H9 (cell line): ENCODE measurements around the gene CACNA1H. TPM values are rescaled to one million over a fixed set of nuclear protein-coding genes. Genes with fewer than 3 reads are reported as not detected.
"Not testable (repeated sequence)": the region's sequence is repeated elsewhere in the genome, so short reads cannot be mapped to it uniquely, and the experiment has no call there.

Experiments used
- DNase-seq: peaks from one replicate; pipeline ENCODE4 v3.0.0-alpha.2; 2017
- H2AFZ ChIP-seq: one replicate; pipeline ENCODE4 v1.6.1; 2013; ENCODE audit warnings: mild to moderate bottlenecking, low read length, control low read depth, moderate library complexity
- H2AK5ac ChIP-seq: 2 replicates; pipeline ENCODE4 v1.6.1; 2013; ENCODE audit warnings: low read length, control low read depth, mixed read lengths; ENCODE audit not compliant: insufficient read length
- H2BK120ac ChIP-seq: one replicate; pipeline ENCODE4 v1.6.1; 2013; ENCODE audit warnings: low read depth, mild to moderate bottlenecking, low read length, control low read depth, inconsistent platforms; ENCODE audit not compliant: poor library complexity, severe bottlenecking
- H2BK12ac ChIP-seq: 2 replicates; pipeline ENCODE4 v1.6.1; 2013; ENCODE audit warnings: low read length, control low read depth, mixed read lengths, low read depth; ENCODE audit not compliant: insufficient read length
- H2BK15ac ChIP-seq: 2 replicates; pipeline ENCODE4 v1.6.1; 2013; ENCODE audit warnings: low read depth, low read length, control low read depth
- H2BK20ac ChIP-seq: one replicate; pipeline ENCODE4 v1.6.1; 2013; ENCODE audit warnings: low read depth, mild to moderate bottlenecking, low read length, control low read depth, inconsistent platforms; ENCODE audit not compliant: poor library complexity, severe bottlenecking
- H2BK5ac ChIP-seq: 2 replicates; pipeline ENCODE4 v1.6.1; 2013; ENCODE audit warnings: low read length, control low read depth, mixed read lengths; ENCODE audit not compliant: insufficient read length
- H3K14ac ChIP-seq: 2 replicates; pipeline ENCODE4 v1.6.1; 2013; ENCODE audit warnings: low read length, control low read depth; ENCODE audit not compliant: insufficient read depth
- H3K18ac ChIP-seq: 2 replicates; pipeline ENCODE4 v1.6.1; 2013; ENCODE audit warnings: low read depth, mild to moderate bottlenecking, mixed read lengths, low read length, control low read depth; ENCODE audit not compliant: insufficient read length
- H3K23ac ChIP-seq: 2 replicates; pipeline ENCODE4 v1.6.1; 2013; ENCODE audit warnings: low read length, control low read depth, mixed read lengths, low read depth; ENCODE audit not compliant: insufficient read length
- H3K23me2 ChIP-seq: 2 replicates; pipeline ENCODE4 v1.6.1; 2013; ENCODE audit warnings: low read depth, mild to moderate bottlenecking, mixed read lengths, low read length, control low read depth; ENCODE audit not compliant: insufficient read length, poor library complexity, severe bottlenecking
- H3K27ac ChIP-seq: 2 replicates; pipeline ENCODE4 v1.5.1; 2013; ENCODE audit warnings: low read length, control low read depth, mixed read lengths, low read depth; ENCODE audit not compliant: insufficient read length
- H3K27me3 ChIP-seq: 2 replicates; pipeline ENCODE4 v1.6.1; 2013; ENCODE audit warnings: low read length, control low read depth, inconsistent platforms; ENCODE audit not compliant: insufficient read depth
- H3K4ac ChIP-seq: 2 replicates; pipeline ENCODE4 v1.6.1; 2013; ENCODE audit warnings: low read depth, mild to moderate bottlenecking, control low read depth, inconsistent platforms, low read length, moderate library complexity
- H3K4me1 ChIP-seq: 2 replicates; pipeline ENCODE4 v1.6.1; 2013; ENCODE audit warnings: low read length, control low read depth, inconsistent platforms; ENCODE audit not compliant: insufficient read depth
- H3K4me2 ChIP-seq: 2 replicates; pipeline ENCODE4 v1.6.1; 2013; ENCODE audit warnings: low read length, control low read depth, mixed read lengths; ENCODE audit not compliant: insufficient read length, insufficient read depth
- H3K56ac ChIP-seq: 2 replicates; pipeline ENCODE4 v1.6.1; 2013; ENCODE audit warnings: low read depth, mild to moderate bottlenecking, mixed read lengths, low read length, control low read depth; ENCODE audit not compliant: insufficient read length
- H3K79me1 ChIP-seq: 2 replicates; pipeline ENCODE4 v1.6.1; 2013; ENCODE audit warnings: low read depth, mild to moderate bottlenecking, moderate library complexity, low read length, control low read depth, inconsistent platforms; ENCODE audit not compliant: insufficient read depth, poor library complexity, severe bottlenecking
- H3K79me2 ChIP-seq: 2 replicates; pipeline ENCODE4 v1.6.1; 2013; ENCODE audit warnings: low read length, control low read depth, inconsistent platforms; ENCODE audit not compliant: insufficient read depth
- H3K9ac ChIP-seq: 2 replicates; pipeline ENCODE4 v1.6.1; 2013; ENCODE audit warnings: low read length, control low read depth, mixed read lengths; ENCODE audit not compliant: insufficient read length; ENCODE audit errors: extremely low read depth
- H3K9me3 ChIP-seq: one replicate; pipeline ENCODE4 v1.6.1; 2013; ENCODE audit warnings: low read depth, low read length, inconsistent platforms; ENCODE audit not compliant: control insufficient read depth
- H3T11ph ChIP-seq: one replicate; pipeline ENCODE4 v1.6.1; 2013; ENCODE audit warnings: mild to moderate bottlenecking, low read length, control low read depth, inconsistent platforms
- H4K20me1 ChIP-seq: one replicate; pipeline ENCODE4 v1.6.1; 2013; ENCODE audit not compliant: control insufficient read depth, insufficient read length, insufficient read depth
- H4K5ac ChIP-seq: 2 replicates; pipeline ENCODE4 v1.6.1; 2013; ENCODE audit warnings: low read depth, mild to moderate bottlenecking, mixed read lengths, low read length, control low read depth; ENCODE audit not compliant: insufficient read length
- H4K8ac ChIP-seq: replicated peaks from 2 replicates; pipeline ENCODE4 v1.6.1; 2013; ENCODE audit warnings: low read length, control low read depth, mixed read lengths, low read depth; ENCODE audit not compliant: insufficient read length
- H4K91ac ChIP-seq: 2 replicates; pipeline ENCODE4 v1.6.1; 2013; ENCODE audit warnings: low read depth, mild to moderate bottlenecking, moderate library complexity, mixed read lengths, low read length, control low read depth; ENCODE audit not compliant: insufficient read length
- H3K27ac Mint-ChIP-seq, 3 experiments: 2 replicates in 2 of 3; 3 replicates in 1 of 3; pipeline ENCODE4 v1.8.0; 2020 to 2021; ENCODE audit warnings: mixed read lengths in 3 of 3, mild to moderate bottlenecking in 1 of 3, moderate library complexity in 1 of 3
- H3K27me3 Mint-ChIP-seq: 2 replicates; pipeline ENCODE4 v1.8.0; 2021; ENCODE audit warnings: low read depth, mild to moderate bottlenecking, moderate library complexity, mixed read lengths
- H3K36me3 Mint-ChIP-seq, 3 experiments: 2 replicates in 2 of 3; 3 replicates in 1 of 3; pipeline ENCODE4 v1.8.0; 2020 to 2021; ENCODE audit warnings: low read depth in 3 of 3, mixed read lengths in 3 of 3; ENCODE audit not compliant: insufficient read depth in 1 of 3
- H3K4me1 Mint-ChIP-seq, 2 experiments: 2 replicates each; pipeline ENCODE4 v1.8.0; 2020; ENCODE audit warnings: mixed read lengths in 2 of 2
- H3K4me3 Mint-ChIP-seq, 2 experiments: 2 replicates in 1 of 2; 3 replicates in 1 of 2; pipeline ENCODE4 v1.8.0; 2020 to 2021; ENCODE audit warnings: mild to moderate bottlenecking in 2 of 2, mixed read lengths in 2 of 2, moderate library complexity in 1 of 2
- H3K9me3 Mint-ChIP-seq, 2 experiments: 2 replicates in 1 of 2; 3 replicates in 1 of 2; pipeline ENCODE4 v1.8.0; 2020; ENCODE audit warnings: mild to moderate bottlenecking in 2 of 2, mixed read lengths in 2 of 2, moderate library complexity in 1 of 2
- WGBS: extraction: QIAGEN DNeasy Blood & Tissue Kit; methylation state at CpG from one replicate; pipeline ENCODE4 v1.1.7; 2013; ENCODE audit warnings: missing lambda C conversion rate, low lambda C conversion rate, mixed read lengths; ENCODE audit not compliant: insufficient read length; ENCODE audit errors: extremely low coverage; 5-methylcytosine and 5-hydroxymethylcytosine counted together
- total RNA-seq: library from RNA; stranded (reverse); gene quantifications from 2 replicates; pipeline ENCODE4 v1.2.1, GENCODE V29; 2021
- TF ChIP-seq, protein P1 (sequence below): fragments of 200-600 bp; sonication (generic); conservative IDR thresholded peaks from 3 replicates; pipeline ENCODE4 v1.8.0; 2021; ENCODE audit warnings: antibody characterized with exemption, mild to moderate bottlenecking

CACNA1H gene
- total RNA-seq, 1 experiment from 2014 or later: 43.3 TPM

DNA sequence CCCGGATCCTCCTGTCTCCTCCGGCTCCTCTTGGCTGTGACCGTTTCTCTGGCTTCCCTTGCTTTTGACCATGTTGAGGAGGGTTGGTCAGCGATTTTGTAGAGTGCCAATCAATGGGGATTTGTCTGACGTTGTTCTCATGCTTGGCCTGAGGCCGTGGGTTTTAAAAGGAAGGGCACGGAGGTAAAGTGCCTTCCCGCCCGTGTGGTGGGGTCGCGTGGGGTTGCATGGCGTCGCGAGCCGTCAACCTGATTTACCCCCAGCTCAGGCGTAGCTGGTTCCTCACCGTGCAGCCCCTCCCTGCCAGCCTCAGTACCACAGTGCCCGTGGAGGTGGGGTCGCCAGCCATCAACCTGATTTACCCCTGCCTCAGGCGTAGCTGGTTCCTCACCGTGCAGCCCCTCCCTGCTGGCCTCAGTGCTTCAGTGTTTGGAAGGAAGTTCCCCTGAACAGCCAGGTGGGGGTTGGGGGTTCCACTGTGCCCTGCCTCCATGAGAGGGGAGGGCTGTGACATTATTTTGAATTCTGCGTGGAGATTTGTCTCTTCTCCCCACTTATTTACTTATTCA lies 92.6 kb downstream of the CACNA1H start:
- Mint-ChIP-seq H3K4me3 (no peak overlapping the region), H3K36me3 (no peaks in the 10 kb centered on the region; a peak in 1 of 7 replicates), H3K27me3 (peaks cover 46% of the 10 kb centered on the region), H3K4me1 (peaks cover 0 to 3% of the 10 kb centered on the region in 2 experiments; a peak in 1 of 4 replicates), H3K9me3 (peaks cover 2 to 5% of the 10 kb centered on the region in 2 experiments; a peak in 4 of 5 replicates), H3K27ac (peak overlapping the region in 1 of 3 experiments; percentile 12; a peak in 1 of 7 replicates)
- no peaks in the 10 kb centered on the region for H3K23me2 ChIP-seq
- TF ChIP-seq, protein P1, sequence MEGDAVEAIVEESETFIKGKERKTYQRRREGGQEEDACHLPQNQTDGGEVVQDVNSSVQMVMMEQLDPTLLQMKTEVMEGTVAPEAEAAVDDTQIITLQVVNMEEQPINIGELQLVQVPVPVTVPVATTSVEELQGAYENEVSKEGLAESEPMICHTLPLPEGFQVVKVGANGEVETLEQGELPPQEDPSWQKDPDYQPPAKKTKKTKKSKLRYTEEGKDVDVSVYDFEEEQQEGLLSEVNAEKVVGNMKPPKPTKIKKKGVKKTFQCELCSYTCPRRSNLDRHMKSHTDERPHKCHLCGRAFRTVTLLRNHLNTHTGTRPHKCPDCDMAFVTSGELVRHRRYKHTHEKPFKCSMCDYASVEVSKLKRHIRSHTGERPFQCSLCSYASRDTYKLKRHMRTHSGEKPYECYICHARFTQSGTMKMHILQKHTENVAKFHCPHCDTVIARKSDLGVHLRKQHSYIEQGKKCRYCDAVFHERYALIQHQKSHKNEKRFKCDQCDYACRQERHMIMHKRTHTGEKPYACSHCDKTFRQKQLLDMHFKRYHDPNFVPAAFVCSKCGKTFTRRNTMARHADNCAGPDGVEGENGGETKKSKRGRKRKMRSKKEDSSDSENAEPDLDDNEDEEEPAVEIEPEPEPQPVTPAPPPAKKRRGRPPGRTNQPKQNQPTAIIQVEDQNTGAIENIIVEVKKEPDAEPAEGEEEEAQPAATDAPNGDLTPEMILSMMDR: no peak
- no peak overlapping the region for H3K14ac ChIP-seq
- no peak overlapping the region for H2AK5ac ChIP-seq
- H3K4me2 ChIP-seq: no peak overlapping the region
- no peaks in the 10 kb centered on the region for H3K9me3 ChIP-seq
- no peak overlapping the region for H2BK20ac ChIP-seq
- no peaks in the 10 kb centered on the region for H4K20me1 ChIP-seq
- H3K4ac ChIP-seq: no peak overlapping the region
- no peak for DNase-seq
- no peak overlapping the region for H3K18ac ChIP-seq
- WGBS: no CpG with 5 or more reads among the region's 22 CpGs
- H3T11ph ChIP-seq: no peak overlapping the region
- no peaks in the 10 kb centered on the region; the same call in 1 of the 2 replicates for H3K27me3 ChIP-seq
- no peak overlapping the region for H3K27ac ChIP-seq
- no peaks in the 10 kb centered on the region for H3K79me1 ChIP-seq
- no peak overlapping the region for H2BK15ac ChIP-seq
- no peak overlapping the region for H2BK120ac ChIP-seq
- H3K9ac ChIP-seq: no peak overlapping the region
- H4K91ac ChIP-seq: no peak overlapping the region
- H3K23ac ChIP-seq: no peak overlapping the region
- H2AFZ ChIP-seq: no peak overlapping the region
- no peak overlapping the region for H4K8ac ChIP-seq
- no peaks in the 10 kb centered on the region for H3K79me2 ChIP-seq
- no peaks in the 10 kb centered on the region for H3K4me1 ChIP-seq
- no peak overlapping the region for H3K56ac ChIP-seq
- H2BK12ac ChIP-seq: no peak overlapping the region
- H2BK5ac ChIP-seq: no peak overlapping the region
- H4K5ac ChIP-seq: no peak overlapping the region

DNA sequence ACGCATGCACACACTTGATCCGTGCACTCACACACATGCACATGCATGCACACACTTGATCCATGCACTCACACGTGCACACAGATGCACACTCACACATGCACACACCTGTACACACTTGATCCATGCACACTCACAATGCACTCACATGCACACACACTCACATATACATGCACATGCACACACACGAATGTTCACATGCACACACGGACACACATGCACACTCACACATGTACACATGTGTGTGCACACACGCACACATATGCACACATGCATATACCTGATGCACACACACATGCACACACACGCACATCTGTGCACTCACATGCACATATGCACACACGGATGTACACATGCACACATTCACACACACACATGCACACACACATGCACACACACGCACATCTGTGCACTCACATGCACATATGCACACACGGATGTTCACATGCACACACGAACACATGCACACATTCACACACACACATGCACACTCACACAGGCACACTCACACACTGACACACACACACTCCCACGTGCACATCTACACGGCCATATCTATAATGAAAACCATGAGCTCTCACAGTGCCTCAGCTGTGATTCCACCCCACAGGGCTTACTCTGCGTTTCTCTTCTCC lies 95.1 kb downstream of the CACNA1H start:
- not testable (repeated sequence) for H3K56ac ChIP-seq, H3K9me3 ChIP-seq, H3K4me1 ChIP-seq, H4K8ac ChIP-seq, H2AK5ac ChIP-seq, H4K91ac ChIP-seq, H2BK12ac ChIP-seq, H3K18ac ChIP-seq, H3K79me1 ChIP-seq, H3K27me3 ChIP-seq, H4K5ac ChIP-seq, H2BK20ac ChIP-seq, DNase-seq, H3K4ac ChIP-seq, H3T11ph ChIP-seq, H2AFZ ChIP-seq, H2BK15ac ChIP-seq, H2BK120ac ChIP-seq, H3K27ac ChIP-seq, H3K4me1 Mint-ChIP-seq, H3K9ac ChIP-seq, H3K27ac Mint-ChIP-seq, H3K14ac ChIP-seq, H3K4me2 ChIP-seq, H3K23ac ChIP-seq, H4K20me1 ChIP-seq, H3K23me2 ChIP-seq, H2BK5ac ChIP-seq, H3K9me3 Mint-ChIP-seq, H3K36me3 Mint-ChIP-seq, H3K79me2 ChIP-seq
- Mint-ChIP-seq H3K27me3 (peaks cover 54% of the 10 kb centered on the region), H3K4me3 (peak overlapping the region in 1 of 2 experiments; percentile 18; a peak in 1 of 5 replicates)
- WGBS: no CpG with 5 or more reads among the region's 14 CpGs
